Measurements from ENCODE around the gene TLE5. TPM values are rescaled to one million over a fixed set of nuclear protein-coding genes. Genes with fewer than 3 reads are reported as not detected.
"Not testable (repeated sequence)": the region's sequence is repeated elsewhere in the genome, so short reads cannot be mapped to it uniquely, and the experiment has no call there.

TLE5 gene
- polyA plus RNA-seq, 1 donor = 381 TPM

DNA sequence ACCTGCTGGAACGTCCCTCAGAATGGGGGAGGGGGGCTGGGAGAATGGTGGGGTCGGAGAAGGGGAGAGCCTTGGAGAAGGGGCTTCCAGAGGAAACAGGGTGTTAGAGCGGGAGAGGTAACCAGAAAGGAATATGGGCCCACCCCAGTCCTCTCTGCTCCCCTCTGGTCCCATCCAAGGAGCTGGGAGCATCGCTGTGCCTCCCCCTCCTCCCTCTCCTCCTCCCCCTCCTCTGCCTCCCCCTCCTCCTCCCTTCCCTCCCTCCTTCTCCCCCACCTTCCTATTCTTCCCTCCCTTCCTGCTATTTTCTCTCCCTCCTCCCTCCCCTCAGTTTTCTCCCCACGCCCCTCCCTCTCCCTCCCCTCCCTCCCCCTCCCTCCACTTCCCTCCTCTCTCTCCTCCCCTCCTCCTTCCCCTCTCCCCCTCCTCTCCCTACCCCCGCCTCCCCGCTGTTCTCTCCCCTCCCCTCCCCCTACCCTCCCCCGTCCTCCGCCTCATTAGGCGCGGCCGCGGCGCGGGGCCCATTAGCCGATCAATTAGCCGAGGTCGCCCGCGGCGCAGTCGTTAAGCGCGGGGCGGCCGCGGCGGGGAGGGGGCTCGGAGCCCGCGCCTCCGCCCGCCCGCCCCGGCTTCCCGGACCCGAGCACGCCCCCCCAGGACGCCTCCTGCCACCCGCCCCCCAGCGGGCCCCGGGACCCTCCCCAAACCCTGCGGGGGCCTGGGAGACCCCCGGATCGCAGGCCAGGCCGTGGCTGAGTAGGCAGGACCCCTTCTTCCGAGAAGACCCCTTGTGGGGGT lies 15.4 kb downstream of the TLE5 start:
- DNase-seq = peak; percentile 75

DNA sequence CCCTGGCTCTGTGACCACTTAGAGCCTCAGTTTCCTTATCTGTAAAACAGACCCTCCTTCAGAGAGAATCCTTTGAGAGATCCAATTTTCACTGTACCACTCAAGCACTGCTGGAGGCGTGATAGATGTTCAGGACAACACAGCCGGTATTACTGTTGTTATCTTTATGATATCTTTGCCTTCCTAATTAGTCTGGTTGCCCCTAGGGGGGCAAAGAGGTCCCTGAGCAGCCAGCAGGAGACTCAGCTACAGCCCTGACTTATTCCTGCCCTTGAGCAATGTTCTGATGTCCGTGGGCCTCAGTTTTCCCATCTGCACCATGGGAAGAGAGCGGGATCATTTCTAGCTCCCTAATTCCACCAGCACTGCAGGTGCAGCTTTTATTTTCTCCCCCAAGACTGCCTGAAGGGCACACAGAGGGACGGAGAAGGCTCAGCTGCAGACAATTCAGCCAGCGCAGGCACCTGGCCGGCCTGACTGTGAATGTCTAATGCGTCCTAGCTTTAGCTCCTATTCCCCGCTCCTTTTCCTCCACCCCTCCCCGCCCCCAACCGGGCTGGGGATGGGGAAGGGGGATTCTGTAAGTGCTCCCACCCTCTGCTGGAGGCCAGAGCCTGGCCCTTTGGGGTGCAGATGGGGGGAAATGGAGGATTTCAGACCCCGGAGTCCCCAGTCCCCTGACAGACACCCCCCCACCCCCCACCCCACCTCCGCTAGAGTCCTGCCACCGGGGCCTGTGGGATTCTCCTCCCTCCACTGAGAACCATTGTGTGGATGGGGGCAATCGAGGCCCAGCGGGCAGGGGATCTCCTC lies 16.2 kb downstream of the TLE5 start:
- no peak for DNase-seq

DNA sequence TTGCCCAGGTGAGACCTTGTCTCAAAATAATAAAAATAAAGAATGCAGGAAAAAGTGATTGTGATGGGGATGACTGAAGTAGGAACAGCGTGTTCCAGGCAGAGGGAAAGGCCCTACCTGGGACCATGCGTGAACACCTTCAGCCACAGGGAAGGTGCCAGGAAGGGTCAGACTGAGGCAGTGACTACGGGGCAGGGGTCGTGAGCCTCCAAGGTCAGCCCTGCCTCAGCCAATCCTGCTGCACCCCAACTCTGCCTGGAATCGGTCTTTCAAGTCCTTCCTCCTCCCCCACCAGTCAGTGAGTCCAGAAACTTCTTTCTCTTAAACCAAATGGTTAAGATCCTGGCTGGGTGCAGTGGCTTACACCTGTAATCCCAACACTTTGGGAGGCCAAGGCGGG lies 17.1 kb downstream of the TLE5 start:
- no peak for DNase-seq

DNA sequence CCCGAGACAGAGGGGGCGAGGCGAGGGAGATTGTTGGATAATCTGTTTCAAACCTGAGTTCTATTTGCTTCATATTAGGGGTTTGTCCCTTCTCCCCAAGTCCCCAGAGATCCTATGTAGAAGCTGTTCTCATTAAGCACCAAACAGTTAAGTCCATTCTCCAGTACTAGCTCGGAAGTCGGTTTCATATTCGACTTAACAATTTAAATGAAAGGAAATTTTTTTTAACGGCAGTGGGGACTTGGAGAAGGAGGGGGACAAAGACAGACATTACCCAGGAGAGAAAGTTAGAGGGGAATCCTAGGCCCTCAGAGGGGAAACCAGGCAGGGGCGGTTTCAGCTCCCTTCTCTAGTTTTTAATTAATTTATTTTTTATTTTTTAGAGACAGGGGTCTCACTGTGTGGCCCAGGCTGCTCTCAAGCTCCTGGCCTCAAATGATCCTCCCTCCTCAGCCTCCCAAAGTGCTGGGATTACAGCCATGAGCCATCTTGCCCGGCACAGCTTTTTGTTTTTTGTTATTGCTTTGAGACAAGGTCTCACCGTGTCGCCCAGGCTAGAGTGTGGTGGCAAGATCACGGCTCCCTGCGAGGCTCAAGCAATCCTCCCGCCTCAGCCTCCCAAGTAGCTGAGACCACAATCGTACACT lies 19.6 kb downstream of the TLE5 start:
- DNase-seq = no peak

DNA sequence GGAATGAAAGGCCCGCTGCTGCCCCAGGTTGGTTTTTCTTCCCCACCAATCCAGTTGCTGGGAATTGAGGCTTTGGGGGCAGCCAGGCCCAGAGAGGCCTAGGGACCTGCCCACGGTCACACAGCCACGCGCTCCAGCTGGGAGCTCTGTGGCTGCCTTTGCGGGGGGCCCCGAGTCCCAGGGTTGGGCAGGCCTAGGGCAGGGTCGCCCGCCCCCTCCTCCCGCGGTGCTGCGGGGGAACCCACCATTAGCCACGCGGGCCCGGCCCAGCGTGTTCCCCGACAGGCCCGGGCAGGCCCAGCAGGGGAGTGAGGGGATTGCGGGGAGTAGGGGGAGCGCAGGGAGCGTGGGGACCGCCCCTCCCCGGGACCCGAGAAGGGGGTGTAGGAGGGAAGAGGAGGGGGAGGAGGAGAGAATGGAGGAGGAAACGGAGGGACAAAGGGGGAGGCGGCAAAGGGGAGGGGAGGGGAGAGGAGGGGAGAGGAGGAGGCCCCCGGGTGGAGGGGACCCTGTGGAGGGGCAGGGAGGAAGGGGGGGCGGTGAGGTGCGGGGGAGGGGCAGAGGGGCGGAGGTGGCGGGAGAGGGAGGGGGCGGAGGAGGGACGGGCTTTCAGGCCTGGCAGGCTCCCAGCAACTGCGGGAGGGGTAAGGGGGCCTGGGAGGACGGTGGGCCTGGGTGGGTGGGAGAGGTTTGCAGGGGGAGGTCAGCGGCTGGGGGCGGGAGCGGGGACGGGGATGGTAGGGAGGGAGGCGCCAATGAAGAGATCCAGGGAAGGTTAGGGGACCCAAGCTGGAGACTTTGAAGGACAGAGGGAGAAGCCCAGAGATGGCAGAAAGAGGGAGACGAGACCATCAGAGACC lies 20.3 kb downstream of the TLE5 start:
- DNase-seq = no peak

DNA sequence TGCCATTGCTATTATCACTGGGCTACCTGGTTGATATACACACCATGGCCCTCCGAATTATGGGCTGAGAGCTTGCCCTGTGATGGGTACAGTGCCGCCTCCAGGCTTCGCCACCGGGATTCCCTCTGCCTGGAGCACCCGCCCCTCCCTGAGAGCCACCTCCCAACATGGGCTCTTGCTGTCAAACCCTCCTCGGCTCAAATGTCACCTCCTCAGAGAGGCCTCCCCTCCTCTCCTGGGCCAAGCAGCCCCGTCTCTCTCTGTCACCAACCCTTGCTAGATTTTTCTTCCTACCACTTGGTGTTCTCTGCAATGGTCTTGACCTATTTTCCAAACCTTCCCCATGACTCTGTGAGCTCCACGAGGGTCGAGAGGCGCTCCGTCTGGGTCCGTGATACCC lies 21.0 kb downstream of the TLE5 start:
- no peak for DNase-seq

DNA sequence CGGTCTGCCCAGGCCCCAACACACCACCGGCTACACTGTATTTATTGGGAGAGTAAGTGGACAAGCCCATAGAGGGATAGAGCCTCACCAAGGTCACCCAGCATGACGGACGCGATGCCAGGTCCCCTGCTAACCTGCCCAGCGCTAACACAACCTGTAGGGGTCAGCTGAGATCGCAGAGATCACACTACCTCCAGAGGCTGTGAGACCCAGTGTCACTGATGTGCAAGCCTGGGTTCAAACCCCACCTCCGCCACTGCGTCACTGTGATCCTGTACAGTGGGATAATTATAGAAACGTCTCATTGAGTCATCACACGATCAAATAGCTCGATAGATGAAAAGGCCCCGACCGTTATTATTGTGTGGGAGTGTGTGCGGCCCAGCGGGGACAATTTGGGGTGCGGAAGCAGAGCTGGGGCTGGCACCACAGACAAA lies 22.6 kb downstream of the TLE5 start:
- DNase-seq = no peak

DNA sequence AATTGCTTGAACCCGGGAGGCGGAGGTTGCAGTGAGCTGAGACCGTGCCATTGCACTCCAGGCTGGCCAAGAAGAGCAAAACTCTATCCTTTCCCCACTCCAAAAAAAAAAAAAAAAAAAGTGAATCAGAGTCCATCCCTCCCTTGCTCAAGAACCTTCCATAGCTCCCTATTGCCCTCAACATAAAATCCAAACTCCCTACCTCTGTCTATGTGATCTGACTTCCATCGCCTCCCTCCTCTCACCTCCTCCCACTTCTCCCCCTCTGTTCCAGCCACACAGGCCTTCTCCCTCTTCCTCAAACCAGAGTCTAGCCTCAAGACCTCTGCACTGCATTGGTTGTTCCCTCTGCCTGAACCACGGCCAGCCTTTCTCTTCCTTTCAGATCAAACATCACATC lies 23.2 kb downstream of the TLE5 start:
- DNase-seq = no peak

DNA sequence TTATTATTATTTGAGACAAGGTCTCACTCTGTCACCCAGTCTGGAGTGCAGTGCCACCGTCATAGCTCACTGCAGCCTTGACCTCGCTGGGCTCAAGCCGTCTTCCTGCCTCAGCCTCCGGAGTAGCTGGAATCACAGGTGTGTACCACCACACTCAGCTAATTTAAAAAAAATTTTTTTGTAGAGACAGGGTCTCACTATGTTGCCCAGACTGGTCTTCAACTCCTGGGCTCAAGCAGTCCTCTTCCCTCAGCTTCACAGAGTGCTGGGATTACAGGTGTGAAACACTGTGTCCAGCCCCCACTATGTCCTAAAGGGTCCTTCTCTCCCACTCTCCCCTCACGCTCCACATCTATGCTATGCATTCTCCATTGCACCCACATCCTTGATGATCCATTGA lies 24.1 kb downstream of the TLE5 start:
- DNase-seq = no peak

DNA sequence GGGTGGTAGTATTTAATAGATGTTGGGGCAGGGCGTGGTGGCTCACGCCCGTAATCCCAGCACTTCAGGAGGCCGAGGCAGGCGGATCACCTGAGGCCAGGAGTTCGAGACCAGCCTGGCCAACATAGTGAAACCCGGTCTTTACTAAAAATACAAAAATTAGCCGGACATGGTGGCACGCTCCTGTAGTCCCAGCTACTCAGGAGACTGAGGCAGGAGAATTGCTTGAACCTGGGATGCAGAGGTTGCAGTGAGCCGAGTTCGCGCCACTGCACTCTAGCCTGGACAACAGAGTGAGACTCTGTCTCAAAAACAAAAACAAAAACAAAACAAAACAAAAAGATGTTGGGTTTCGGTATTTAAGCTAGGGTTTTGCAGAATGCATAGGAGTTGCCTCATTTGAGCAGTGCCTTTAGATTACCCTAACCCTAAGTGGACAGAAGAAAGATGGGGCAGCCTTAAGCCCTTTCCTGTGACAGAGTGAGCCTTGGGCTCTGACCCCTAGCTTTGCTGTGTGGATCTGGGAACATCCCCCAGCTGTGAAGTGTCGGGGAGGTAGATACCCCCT lies 25.2 kb downstream of the TLE5 start:
- DNase-seq = not testable (repeated sequence)

DNA sequence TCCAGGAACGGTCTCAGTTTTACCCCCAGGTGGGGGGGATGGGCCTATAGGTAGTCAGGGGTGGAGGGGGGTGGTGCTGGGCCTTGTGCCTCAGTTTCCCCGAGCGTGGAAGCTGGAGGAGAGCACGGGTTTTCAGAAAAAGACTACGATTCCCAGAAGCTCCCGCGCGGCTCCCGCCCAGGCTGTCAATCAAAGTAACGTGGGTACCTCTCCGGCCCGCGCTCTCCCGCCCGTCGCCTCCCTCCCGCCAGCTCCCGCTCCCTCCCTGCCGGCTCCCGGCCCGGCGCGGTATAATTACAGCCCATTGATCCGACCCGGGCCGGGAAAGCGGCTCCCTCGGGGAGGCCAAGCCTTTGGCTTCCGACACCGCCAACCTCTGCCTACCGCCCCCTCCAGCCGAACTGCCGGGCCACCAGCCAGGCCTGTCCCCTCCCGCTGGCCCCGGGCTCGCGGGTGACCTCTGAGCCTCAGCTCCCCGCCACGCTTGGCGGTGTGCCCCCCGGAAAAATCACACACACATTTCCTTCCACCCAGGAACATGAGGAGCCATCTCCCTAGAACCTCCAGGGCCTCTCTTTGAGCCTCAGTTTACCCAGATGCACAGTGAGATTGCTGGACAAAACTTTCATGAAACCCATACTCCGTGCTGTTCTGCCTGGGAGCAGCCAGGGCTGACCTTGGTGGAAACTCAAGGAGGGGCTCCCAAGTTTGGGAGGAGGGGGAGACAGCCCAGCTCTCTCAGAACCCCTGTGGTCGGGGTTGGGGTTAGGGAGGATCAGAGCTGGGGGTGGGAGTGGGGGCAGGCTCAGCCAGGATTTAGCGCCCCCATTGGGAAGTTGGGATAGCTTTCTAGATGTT lies 25.9 kb downstream of the TLE5 start:
- DNase-seq = peak; percentile 93

DNA sequence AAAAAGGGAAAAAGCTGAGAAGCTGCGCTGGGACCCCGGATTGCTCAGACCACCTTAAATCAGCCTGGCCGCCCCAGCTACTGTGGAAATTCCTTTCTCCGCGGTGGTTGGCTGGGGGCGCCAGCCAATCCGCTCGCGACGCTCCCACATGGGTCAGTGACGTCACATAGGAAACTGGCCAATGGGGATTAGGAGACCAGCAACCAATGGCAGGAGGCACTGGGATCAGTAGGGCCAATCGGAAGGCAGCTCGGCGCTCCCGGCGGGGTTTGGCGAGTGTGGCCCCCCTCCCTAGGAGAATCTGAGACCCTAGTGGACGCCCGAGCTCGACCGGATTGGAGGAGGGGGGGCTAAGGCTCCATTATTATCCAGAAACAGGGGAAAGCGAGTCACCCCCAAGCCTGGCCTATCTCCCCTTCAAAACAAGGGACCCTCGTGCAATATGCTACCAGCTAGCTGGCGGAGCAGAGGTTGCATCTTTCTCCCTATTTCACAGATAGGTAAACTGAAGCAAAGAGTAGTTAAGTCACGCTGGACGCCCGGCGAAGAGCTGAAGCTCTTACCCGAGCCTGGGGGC lies 26.7 kb downstream of the TLE5 start:
- DNase-seq = peak; percentile 100

DNA sequence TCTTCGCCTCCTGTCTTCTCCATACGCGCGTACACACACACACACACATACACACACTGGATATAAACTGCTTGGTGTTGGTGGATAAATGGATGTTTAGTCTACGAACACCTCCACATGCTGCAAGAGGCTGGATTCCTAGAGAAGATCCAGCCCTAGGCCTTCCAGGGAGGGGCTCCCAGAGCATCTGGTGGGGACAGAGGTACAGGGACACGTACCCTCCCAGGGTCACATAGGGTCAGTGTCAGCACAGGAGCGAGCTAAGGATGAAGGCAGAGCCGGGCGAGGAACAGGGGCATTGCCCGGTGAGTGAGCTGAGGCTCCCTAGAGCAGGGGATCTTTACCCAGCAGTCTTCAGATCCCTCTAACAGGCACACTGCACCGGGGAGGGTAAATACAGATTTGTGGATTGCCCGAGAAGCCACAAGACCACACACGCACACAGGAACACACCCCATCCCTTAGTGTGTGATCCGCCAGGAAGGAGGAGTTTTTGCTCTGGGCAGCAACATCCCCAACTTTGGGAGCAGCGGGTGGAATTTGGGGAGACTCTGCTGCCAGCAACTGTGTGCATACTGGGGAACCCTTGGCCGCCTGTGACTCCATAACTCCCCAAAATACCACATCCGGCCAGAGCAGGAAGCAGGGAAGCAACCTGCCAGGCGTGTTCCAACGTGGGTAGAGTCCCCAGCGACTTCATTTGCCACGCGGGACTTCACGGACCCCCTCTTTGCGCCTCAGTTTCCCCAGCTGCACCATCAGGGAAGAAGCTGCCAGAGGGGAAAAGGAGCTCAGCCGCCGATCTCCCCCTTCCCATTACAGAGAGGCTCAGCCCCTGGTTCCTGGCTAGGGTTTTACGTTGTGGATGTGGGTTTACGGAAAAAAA lies 27.4 kb downstream of the TLE5 start:
- DNase-seq = no peak

DNA sequence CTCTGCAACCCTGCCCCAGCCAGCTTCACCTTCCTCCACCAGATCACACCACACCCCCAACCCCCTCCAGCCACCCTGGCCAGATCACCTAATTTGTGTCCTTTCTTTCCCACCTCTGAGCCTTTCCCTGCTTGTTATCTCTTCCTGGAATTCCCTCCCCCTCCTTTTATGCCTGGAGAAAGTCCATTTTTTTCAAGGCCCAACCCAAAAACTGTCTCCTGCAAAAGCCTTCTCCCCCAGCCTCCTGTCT lies 28.0 kb downstream of the TLE5 start:
- DNase-seq = no peak

DNA sequence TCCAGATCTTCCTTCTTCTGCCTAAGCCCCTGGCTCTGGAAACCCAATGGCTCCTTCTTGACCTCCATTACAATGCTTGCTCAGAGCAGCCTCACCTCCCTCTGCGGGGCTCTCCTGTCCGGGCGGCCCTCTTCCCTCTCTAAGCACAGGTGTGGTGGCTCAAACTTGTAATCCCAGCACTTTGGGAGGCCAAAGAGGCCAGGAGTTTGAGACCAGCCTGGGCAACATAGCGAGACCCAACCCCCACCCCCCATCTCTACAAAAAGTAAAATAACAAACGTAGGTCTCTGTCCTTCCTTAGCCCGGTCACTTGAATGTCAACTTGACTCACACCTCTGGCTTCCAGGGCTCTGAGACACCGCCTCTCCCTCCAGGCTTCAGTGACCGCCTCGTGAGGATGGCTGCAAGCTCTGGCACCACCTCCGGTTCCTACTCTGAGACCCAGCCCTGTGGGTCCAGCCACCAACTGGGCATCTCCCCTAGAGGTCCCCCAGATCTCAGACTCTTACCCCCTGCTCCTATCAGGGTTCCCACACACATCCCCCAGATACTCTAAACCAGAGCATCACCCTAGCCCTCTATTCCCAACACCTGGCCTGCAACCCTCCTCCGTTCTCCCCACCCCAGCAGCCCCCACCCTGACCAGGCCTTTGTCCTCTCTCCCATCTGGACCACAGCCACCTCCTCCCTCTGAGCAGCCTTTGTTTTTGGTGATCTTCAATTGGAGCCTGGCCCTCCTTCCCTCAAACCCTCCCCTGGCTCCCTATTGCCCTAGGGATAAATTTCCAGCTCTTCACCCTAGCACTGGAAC lies 28.5 kb downstream of the TLE5 start:
- no peak for DNase-seq

DNA sequence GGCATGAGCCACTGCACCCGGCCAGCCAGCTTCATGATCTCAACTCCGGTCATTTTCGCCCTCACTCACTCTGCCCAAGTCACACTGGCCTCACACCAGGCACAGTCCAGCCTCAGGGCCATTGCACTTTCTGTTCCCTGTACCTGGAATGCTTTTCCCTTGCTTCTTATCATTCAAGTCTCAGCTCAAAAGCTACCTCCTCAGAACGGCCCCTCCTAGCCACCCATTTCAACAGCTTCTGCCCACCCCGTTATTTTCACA lies 30.8 kb downstream of the TLE5 start:
- no peak for DNase-seq

DNA sequence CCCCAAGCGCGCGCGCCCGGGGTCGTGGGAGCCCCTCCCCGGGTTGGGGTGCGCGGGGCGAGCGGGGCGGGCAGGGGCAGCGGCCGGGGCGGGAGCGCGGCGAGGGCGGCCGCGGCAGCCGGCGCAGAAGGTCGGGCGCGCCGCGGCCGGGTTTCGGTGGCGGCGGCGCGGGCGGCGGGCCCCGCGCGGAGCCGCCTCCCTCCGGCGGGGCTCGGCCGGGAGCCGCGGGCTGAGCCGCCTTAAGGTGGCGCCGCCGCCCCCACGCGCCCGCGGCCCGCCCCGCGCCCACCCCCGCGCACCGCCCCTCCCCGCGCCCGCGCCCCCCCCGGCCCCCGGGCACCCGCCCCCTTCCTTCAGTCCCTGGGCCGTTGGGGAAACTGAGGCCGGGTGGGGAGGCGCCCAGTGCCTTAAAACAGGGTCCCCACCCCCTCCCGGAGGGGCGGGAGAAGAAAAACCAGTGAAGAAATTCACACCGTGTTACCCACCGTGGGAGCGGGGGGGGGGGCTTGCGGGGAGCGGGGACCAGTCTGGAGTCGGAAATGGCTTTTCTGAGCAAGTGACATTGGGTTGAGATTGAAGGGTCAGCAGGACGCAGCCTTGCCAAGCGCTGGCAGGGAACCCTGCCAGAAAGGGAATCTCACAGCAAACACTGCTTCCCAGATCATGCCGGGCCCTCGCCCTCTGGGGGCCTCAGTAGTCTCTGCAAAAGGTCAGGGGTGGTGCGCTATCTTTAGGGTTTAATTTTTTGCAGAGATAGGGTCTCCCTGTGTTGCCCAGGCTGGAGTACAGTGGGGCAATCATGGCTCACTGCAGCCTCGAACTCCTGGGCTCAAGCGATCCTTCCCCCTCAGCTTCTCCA lies 33.0 kb downstream of the TLE5 start, which contains the start of gene TLE2:
TSS of gene TLE2 (minus strand) at position 216 of the 859 bp plus-strand sequence. CDS start 376 bp downstream, outside the sequence.
- DNase-seq = no peak
